GM23248 (cell line): Measurements from ENCODE around the gene ZNF709. TPM values are rescaled to one million over a fixed set of nuclear protein-coding genes. Genes with fewer than 3 reads are reported as not detected.
"Not testable (repeated sequence)": the region's sequence is repeated elsewhere in the genome, so short reads cannot be mapped to it uniquely, and the experiment has no call there.

ENCODE experiments used
- DNase-seq: peaks from one replicate; pipeline ENCODE4 v3.0.0-alpha.2; 2015
- H2AFZ ChIP-seq: fragments of 200-600 bp; sonication (generic); 2 replicates; pipeline ENCODE4 v1.6.1; 2016; ENCODE audit warnings: antibody characterized with exemption
- H3F3A ChIP-seq: fragments of 200-600 bp; sonication (generic); 2 replicates; pipeline ENCODE4 v1.6.1; 2016; ENCODE audit warnings: mild to moderate bottlenecking, antibody characterized with exemption, mixed run types; ENCODE audit not compliant: insufficient read depth
- H3K27ac ChIP-seq: fragments of 200-600 bp; sonication (generic); 2 replicates; pipeline ENCODE4 v1.5.1; 2016; ENCODE audit warnings: mild to moderate bottlenecking
- H3K27me3 ChIP-seq: fragments of 200-600 bp; sonication (generic); replicated peaks from 2 replicates; pipeline ENCODE4 v1.6.1; 2016; ENCODE audit warnings: mild to moderate bottlenecking; ENCODE audit not compliant: insufficient read depth
- H3K36me3 ChIP-seq: fragments of 200-600 bp; sonication (generic); 2 replicates; pipeline ENCODE4 v1.6.1; 2016; ENCODE audit warnings: low read depth, mild to moderate bottlenecking
- H3K4me1 ChIP-seq: fragments of 200-600 bp; sonication (generic); 2 replicates; pipeline ENCODE4 v1.6.1; 2016; ENCODE audit warnings: mild to moderate bottlenecking; ENCODE audit not compliant: insufficient read depth
- H3K4me2 ChIP-seq: fragments of 200-600 bp; sonication (generic); one replicate; pipeline ENCODE4 v1.6.1; 2016; ENCODE audit warnings: mild to moderate bottlenecking; ENCODE audit not compliant: unreplicated experiment
- H3K4me3 ChIP-seq: fragments of 200-600 bp; sonication (generic); 2 replicates; pipeline ENCODE4 v1.5.1; 2016; ENCODE audit warnings: mild to moderate bottlenecking
- H3K79me2 ChIP-seq: fragments of 200-600 bp; sonication (generic); 2 replicates; pipeline ENCODE4 v1.6.1; 2016; ENCODE audit warnings: mild to moderate bottlenecking; ENCODE audit not compliant: insufficient read depth
- H3K9ac ChIP-seq: fragments of 200-600 bp; sonication (generic); 2 replicates; pipeline ENCODE4 v1.6.1; 2016; ENCODE audit warnings: mild to moderate bottlenecking
- H3K9me2 ChIP-seq: fragments of 200-600 bp; sonication (generic); 2 replicates; pipeline ENCODE4 v1.6.1; 2016; ENCODE audit warnings: mixed run types, mild to moderate bottlenecking, moderate library complexity; ENCODE audit not compliant: insufficient read depth
- H3K9me3 ChIP-seq: fragments of 200-600 bp; sonication (generic); one replicate; pipeline ENCODE4 v1.6.1; 2017; ENCODE audit warnings: low read depth
- H4K20me1 ChIP-seq: fragments of 200-600 bp; sonication (generic); 2 replicates; pipeline ENCODE4 v1.6.0; 2016; ENCODE audit not compliant: insufficient read depth
- EZH2 ChIP-seq: fragments of 200-600 bp; sonication (generic); IDR thresholded peaks from 2 replicates; pipeline ENCODE4 v1.6.1; 2018; ENCODE audit warnings: antibody characterized with exemption, mild to moderate bottlenecking; ENCODE audit not compliant: insufficient read depth, poor library complexity, severe bottlenecking
- EZH2phosphoT487 ChIP-seq: fragments of 200-600 bp; sonication (generic); IDR thresholded peaks from 2 replicates; pipeline ENCODE4 v1.6.1; 2018; ENCODE audit warnings: antibody characterized with exemption, moderate library complexity, mild to moderate bottlenecking, low read depth; ENCODE audit not compliant: insufficient read depth
- WGBS, 2 experiments: methylation state at CpG; one replicate each; pipeline ENCODE4 v1.1.6; 2015 to 2017; ENCODE audit warnings: low lambda C conversion rate in 2 of 2, low coverage in 1 of 2; ENCODE audit errors: missing lambda C conversion rate in 2 of 2; 5-methylcytosine and 5-hydroxymethylcytosine counted together
- in situ Hi-C: fragments of 300-500 bp; cut with MboI; formaldehyde crosslinking; loops from 2 replicates; pipeline ENCODE4 v1.15.0; 2020
- polyA plus RNA-seq: library from polyadenylated mRNA; unstranded; fragments of >200 nt; fragmentation: Nextera tagmentation; extraction: Ambion mirVana; gene quantifications from 2 replicates; pipeline ENCODE4 v1.2.1, GENCODE V29; 2016
- total RNA-seq: library from RNA; depleted of rRNA; stranded (reverse); fragments of >200 nt; shearing (Covaris generic); gene quantifications from 2 replicates; pipeline ENCODE4 v1.2.3, GENCODE V29; 2014

Gene ZNF709
- total and polyA plus RNA-seq, 2 experiments from 2014 or later: 1.1 to 2.7 TPM

GRCh38 chr19:12494260-12494860 is 9.7 kb upstream of the ZNF709 start:
- no peaks in the 10 kb centered on the region for H3K9me3 ChIP-seq
- H4K20me1 ChIP-seq: no peaks in the 10 kb centered on the region
- peak overlapping the region; percentile 75; the same call in 1 of the 2 replicates for H3K4me3 ChIP-seq
- H3K4me2 ChIP-seq: peak overlapping the region; percentile 84
- H3K9me2 ChIP-seq: no peaks in the 10 kb centered on the region
- no peak for DNase-seq
- H3K36me3 ChIP-seq: no peaks in the 10 kb centered on the region
- no peaks in the 10 kb centered on the region for H3K4me1 ChIP-seq
- whole genome bisulfite sequencing, 2 experiments: 60 to 64% methylated on average over 3 of the region's 3 CpGs
- TF ChIP-seq EZH2 (no peak), EZH2phosphoT487 (no peak)
- H3F3A ChIP-seq: no peaks in the 10 kb centered on the region
- H3K9ac ChIP-seq: no peak overlapping the region
- in situ Hi-C loops: no loop called here
- H3K27me3 ChIP-seq: no peaks in the 10 kb centered on the region
- no peak overlapping the region for H3K27ac ChIP-seq
- H2AFZ ChIP-seq: peak overlapping the region; percentile 89; the same call in 1 of the 2 replicates
- H3K79me2 ChIP-seq: no peaks in the 10 kb centered on the region

GRCh38 chr19:12486265-12486783 is 1.7 kb upstream of the ZNF709 start:
- WGBS, 2 experiments: 36 to 47% methylated on average over 1 of the region's 1 CpG
- in situ Hi-C loops: not testable (repeated sequence)

GRCh38 chr19:12485571-12485970 is 955 bp upstream of the ZNF709 start:
- H3K4me2 ChIP-seq: peak overlapping the region; percentile 94
- H3K9ac ChIP-seq: no peak overlapping the region
- 59 to 63% methylated on average over 3 of the region's 3 CpGs for WGBS, 2 experiments
- no peaks in the 10 kb centered on the region for H3K9me3 ChIP-seq
- no peak overlapping the region for H3K27ac ChIP-seq
- H3K27me3 ChIP-seq: no peaks in the 10 kb centered on the region
- H3K79me2 ChIP-seq: peaks cover 37% of the 10 kb centered on the region
- no peaks in the 10 kb centered on the region for H4K20me1 ChIP-seq
- H3K9me2 ChIP-seq: no peaks in the 10 kb centered on the region
- peaks cover 5% of the 10 kb centered on the region; the same call in 1 of the 2 replicates for H3K4me1 ChIP-seq
- H3K36me3 ChIP-seq: no peaks in the 10 kb centered on the region
- no peak for TF ChIP-seq EZH2phosphoT487
- no peak for TF ChIP-seq EZH2
- DNase-seq: no peak
- no peak overlapping the region for H3K4me3 ChIP-seq
- in situ Hi-C loops: no loop called here
- H3F3A ChIP-seq: no peaks in the 10 kb centered on the region
- H2AFZ ChIP-seq: peak overlapping the region; percentile 99; the same call in 1 of the 2 replicates

More at GRCh38 chr19:12486265-12486783, 1.7 kb upstream of the ZNF709 start:
- DNase-seq, H4K20me1 ChIP-seq, H2AFZ ChIP-seq, H3K27me3 ChIP-seq, H3K9ac ChIP-seq, H3K27ac ChIP-seq, H3K4me3 ChIP-seq, H3K4me1 ChIP-seq, H3K4me2 ChIP-seq, H3F3A ChIP-seq, H3K9me3 ChIP-seq, H3K36me3 ChIP-seq, H3K9me2 ChIP-seq: not testable (repeated sequence)
- peaks cover 31% of the 10 kb centered on the region for H3K79me2 ChIP-seq

DNA sequence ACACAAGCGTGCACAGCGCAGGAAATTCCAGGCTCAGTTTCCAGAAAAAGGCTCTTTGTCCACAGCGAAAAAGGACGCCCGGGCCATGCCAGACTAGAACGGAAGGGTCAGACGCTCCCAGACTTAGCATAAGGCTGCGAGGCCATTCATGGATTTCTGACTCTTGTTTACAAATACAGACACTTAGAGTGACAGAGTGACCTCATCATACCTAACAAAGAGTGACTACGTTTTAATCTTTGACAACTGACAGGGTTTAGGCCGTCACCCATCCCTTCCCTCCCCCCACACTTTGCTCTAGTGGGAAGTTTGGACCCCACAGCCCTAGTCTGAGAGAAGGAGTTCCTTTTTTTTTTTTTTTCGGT is 418 bp upstream of the ZNF709 start:
- Histone ChIP-seq H3K27me3 (no peaks in the 10 kb centered on the region), H4K20me1 (no peaks in the 10 kb centered on the region), H3K79me2 (peaks cover 40% of the 10 kb centered on the region), H3K4me2 (peak overlapping the region; percentile 94), H3K9me3 (no peaks in the 10 kb centered on the region), H2AFZ (peak overlapping the region; percentile 99), H3K4me3 (peak overlapping the region; percentile 96), H3K9me2 (no peaks in the 10 kb centered on the region), H3K4me1 (peaks cover 5% of the 10 kb centered on the region; the same call in 1 of the 2 replicates), H3K36me3 (no peaks in the 10 kb centered on the region), H3F3A (no peaks in the 10 kb centered on the region), H3K9ac (peak overlapping the region; percentile 86), H3K27ac (0 out of 2 replicates have a peak overlapping the region, but pooled peaks have one; percentile 23)
- in situ Hi-C loops: no loop called here
- TF ChIP-seq EZH2phosphoT487: no peak
- no peak for TF ChIP-seq EZH2
- no peak for DNase-seq
- WGBS, 2 experiments: 5 to 6% methylated on average over 11 of the region's 11 CpGs
